HG02642 (cell line): ENCODE data around the gene B4GALT3.

ENCODE experiments used
- ATAC-seq: cut with Tn5 transposase; IDR thresholded peaks from one replicate; pipeline ENCODE4 v1.9.1; 2021; ENCODE audit warnings: mild to moderate bottlenecking; ENCODE audit not compliant: unreplicated experiment, poor library complexity

The B4GALT3 gene

DNA sequence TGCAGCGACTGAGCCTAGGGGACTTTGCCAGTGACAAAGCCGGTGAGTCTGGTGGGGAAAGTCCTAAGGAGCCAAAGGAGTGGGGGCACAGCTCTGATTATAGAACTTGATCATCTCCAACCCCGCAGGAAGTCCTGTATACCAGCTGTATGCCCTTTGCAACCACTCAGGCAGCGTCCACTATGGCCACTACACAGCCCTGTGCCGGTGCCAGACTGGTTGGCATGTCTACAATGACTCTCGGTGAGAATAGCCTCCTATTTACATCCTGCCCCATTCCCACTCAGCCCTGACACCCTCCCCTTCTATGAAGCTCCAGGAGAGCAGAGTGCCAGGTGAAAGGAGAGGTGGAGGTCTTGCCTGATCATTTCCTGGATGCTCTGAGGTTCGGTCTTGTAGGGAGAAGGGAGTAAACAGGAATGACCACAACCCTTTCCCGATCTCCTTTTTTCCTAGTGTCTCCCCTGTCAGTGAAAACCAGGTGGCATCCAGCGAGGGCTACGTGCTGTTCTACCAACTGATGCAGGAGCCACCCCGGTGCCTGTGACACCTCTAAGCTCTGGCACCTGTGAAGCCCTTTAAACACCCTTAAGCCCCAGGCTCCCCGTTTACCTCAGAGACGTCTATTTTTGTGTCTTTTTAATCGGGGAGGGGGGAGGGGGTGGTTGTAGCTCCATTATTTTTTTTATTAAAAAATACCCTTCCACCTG, 12.3 kb downstream of the B4GALT3 start:
- no peak for ATAC-seq

DNA sequence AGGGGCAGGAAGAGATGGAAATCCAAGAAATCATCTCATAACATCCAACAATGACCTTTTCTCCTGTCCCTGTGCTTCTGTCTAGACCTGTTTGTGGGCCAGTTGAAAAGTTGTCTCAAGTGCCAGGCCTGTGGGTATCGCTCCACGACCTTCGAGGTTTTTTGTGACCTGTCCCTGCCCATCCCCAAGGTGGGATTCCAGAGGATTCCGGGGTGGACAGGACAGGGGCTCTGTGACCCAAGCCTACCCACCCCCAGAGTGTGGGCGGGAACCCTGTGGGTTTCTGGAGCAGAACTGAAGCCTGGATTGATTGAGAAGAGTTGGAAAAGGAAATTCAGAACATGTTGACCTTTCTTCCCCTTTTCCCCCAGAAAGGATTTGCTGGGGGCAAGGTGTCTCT, 13.5 kb downstream of the B4GALT3 start:
- ATAC-seq, result no peak

DNA sequence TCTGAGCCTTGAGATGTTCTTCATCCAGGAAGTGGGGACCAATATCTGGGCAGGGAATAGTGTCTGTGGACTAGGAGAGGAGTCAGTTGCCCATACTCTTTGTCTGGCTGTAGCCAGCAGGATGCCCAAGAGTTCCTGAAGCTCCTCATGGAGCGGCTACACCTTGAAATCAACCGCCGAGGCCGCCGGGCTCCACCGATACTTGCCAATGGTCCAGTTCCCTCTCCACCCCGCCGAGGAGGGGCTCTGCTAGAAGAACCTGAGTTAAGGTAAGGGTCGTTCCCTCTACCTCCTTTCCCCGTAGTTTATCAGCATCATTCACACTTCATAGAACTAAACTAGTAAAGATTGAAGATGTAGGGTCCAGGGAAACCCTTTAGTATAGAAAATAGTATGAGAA, 14.5 kb downstream of the B4GALT3 start:
- no peak for ATAC-seq

DNA sequence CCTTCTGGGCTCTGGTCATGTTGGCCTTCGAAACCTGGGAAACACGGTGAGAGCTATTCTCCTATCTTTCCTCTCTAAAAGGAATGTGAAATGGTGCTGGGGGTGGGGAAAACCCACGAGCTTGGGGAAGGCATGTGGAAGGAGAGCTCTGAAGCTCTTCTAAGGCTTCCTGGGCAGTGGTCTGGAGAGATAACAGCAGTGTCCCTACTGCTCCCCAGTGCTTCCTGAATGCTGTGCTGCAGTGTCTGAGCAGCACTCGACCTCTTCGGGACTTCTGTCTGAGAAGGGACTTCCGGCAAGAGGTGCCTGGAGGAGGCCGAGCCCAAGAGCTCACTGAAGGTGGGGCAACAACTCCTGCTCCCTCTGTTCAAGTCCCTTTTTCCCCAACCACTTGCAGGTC, 15.3 kb downstream of the B4GALT3 start:
- no peak for ATAC-seq

DNA sequence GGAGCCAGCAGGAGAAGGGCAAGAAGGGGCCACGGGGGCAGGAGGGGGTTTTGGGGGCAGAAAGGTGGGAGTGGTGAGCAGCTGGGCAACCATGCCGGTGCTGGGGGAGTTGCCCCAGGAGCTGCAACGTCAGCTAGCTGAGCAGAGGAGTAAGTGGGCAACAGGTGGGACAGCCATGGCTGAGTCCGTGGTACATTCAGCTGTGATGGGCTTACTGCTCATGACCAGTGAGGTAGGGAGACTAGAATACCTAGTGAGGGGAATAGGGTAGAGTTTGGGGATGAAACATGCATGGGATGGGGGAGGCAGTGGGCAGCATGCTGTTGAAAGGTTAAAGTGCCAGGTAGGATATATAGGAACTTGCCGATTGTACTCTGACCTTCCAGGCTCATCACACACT, 15.7 kb downstream of the B4GALT3 start:
- no peak for ATAC-seq

DNA sequence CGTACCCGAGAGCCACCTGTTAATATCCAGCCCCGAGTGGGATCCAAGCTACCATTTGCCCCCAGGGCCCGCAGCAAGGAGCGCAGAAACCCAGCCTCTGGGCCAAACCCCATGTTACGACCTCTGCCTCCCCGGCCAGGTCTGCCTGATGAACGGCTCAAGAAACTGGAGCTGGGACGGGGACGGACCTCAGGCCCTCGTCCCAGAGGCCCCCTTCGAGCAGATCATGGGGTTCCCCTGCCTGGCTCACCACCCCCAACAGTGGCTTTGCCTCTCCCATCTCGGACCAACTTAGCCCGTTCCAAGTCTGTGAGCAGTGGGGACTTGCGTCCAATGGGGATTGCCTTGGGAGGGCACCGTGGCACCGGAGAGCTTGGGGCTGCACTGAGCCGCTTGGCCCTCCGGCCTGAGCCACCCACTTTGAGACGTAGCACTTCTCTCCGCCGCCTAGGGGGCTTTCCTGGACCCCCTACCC, 16.6 kb downstream of the B4GALT3 start:
- ATAC-seq, result no peak

DNA sequence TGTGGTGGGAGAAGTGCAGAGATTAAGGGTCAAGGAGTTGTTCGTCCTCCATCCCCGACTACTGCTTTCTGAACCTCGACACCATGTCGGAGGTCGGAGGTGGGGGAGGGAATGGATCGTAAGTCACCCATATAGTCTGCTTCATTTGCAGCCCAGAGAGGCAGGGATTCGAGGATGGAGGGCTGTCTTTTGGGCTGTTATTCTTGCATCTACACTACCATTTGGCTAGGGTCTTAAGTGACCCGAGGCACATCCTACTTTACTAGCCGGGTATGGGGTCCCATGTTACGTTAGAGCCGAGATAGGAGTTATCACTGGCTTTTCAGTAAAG, 17.4 kb downstream of the B4GALT3 start:
- no peak for ATAC-seq

DNA sequence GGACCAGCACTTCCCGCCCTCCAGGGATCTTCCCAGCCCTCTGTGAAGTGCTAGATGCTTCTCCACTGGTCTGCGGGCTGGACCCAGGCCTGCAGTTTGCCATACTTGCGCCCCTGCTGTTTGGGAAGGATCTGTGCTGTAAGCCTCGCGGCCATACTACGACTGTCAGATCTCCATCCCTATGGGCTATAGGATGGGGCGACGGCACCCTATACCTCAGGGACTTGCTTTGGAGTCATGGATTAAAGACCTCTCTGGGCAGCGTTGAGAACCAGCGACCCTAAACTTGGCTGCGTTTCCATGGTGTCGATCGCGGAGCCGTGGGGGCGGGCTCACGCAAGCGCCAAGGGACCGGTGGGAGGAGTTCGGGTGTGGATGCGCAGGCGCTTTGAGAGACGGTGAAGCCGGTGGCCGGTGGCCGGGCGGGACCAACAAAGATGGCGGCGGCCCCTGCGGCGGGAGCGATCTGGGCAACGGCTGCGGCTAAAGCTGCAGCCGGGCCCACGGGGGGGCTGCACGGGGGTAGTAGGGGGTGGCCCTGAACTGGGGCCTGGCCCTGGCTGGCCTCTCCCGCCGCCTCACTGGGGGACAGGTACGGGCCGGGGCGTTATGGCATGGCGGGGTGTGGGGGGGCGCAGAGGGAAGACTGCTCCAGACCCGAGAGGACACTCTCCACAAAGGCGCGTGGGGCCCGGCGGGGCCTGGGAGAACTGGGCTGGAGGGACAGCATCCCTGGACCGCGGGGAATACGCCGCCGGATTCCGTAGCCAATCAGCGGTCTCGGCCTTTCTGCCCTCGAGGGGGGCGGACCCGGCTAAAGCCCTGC, 18.0 kb downstream of the B4GALT3 start, which contains the start of gene USP21:
TSS of gene USP21 (plus strand) at position 414 of the 826 bp plus-strand sequence. CDS start 1,141 bp downstream, outside the sequence.
- ATAC-seq, result peak; percentile 91

DNA sequence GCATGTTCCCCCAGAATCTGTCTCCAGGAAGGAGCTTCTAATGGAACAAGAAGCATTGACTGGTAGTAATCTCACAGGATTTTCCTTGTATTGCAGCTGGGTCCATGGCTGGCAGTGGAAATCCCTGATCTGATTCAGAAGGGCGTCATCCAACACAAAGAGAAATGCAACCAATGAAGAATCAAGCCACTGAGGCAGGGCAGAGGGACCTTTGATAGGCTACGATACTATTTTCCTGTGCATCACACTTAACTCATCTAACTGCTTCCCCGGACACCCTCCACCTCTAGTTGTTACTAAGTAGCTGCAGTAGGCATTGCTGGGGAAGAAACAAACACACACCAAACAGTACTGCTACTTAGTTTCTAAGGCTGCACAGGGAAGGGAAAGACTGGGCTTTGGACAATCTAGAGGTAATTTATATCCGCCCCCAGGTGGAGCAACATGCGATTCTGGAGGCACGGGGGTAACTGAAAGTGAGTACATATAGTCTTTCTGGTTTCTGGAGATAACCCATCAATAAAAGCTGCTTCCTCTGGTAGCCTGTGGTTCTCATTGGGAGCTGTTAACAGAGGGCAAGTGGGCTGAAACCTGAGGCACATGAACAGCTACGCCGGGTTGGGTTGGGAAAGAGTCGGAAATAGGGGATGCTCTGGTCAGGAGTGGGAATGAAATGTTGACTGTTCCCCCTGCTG, 18.8 kb downstream of the B4GALT3 start:
- ATAC-seq, result no peak

DNA sequence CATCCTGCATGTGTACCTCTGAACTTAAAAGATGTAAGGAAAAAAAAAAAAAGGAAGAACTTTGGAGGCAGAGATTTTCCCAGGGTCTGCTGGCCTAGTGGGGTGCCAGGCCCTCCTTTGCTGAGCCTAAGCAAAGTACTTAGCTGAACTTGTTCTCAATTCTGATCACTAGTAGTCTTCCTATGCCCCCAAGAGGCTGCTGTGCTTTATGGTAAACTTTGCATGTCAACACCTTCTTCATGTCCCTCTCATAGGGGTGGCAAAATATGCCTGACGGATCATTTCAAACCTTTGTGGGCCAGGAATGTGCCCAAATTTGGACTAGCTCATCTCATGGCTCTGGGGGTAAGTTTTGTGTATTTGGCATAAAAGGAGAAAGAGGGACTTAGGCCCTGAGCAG, 19.4 kb downstream of the B4GALT3 start:
- no peak for ATAC-seq

DNA sequence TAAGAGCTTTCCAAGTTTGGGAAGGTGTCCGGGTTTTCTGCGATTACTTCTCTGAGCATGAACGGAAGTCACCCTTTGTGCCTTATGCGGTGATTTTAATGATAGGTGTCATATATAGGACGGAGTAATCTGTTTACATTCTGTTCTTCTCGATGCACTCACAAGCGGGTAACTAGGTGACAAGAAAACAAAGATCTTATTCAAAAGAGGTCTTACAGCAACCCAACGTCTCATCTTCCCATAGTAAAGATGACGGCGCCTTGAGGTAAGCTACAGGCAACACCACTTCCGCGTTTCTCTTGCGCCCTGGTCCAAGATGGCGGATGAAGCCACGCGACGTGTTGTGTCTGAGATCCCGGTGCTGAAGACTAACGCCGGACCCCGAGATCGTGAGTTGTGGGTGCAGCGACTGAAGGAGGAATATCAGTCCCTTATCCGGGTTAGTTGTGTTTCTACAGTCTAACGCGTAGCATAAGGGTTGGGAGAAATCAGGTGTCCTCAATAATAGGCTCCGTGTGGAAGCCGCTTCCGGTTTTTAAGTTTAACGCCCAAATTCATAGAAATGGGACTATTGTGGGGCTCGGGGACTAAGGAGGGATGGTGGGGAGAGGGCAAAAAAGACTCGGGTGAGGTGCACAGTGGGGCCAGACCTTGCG, 23.5 kb downstream of the B4GALT3 start, which contains the start of gene UFC1:
TSS of gene UFC1 (plus strand) at position 297 of the 656 bp plus-strand sequence. CDS start at position 317, 20 bp downstream.
- ATAC-seq, result peak; percentile 94

DNA sequence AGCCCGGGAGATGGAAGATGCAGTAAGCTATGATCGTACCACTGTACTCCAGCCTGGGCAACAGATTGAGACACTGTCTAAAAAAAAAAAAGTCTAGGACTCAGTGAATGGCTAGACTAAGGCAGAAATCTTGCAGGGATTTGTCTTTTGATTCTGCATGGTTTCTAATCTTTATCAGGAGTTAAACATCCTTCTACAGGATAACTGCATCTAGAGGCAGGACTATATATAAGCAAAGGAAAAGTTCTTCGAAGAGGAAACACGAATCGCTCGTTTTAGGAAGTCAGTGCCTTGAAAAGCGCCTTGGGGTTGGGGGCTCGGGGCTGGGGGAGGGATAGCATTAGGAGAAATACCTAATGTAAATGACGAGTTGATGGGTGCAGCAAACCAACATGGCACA, 24.1 kb downstream of the B4GALT3 start:
- ATAC-seq, result no peak

DNA sequence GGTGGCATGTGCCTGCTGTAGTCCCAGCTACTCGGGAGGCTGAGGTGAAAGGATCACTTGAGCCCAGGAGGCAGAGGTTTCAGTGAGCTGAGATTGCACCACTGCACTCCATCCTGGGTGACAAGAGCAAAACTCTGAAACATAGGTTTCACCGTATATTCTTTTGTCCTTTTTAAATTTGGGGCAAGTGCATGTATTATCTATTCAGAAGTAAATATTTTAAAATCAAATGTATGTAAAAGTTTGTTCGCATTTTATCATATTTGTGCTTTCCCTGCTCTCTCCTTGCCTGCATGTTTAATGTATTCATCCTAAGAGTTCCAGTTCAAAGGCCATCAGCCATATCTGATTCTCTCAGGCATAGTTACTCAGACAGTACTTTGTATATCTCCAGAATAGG, 31.5 kb downstream of the B4GALT3 start:
- no peak for ATAC-seq

DNA sequence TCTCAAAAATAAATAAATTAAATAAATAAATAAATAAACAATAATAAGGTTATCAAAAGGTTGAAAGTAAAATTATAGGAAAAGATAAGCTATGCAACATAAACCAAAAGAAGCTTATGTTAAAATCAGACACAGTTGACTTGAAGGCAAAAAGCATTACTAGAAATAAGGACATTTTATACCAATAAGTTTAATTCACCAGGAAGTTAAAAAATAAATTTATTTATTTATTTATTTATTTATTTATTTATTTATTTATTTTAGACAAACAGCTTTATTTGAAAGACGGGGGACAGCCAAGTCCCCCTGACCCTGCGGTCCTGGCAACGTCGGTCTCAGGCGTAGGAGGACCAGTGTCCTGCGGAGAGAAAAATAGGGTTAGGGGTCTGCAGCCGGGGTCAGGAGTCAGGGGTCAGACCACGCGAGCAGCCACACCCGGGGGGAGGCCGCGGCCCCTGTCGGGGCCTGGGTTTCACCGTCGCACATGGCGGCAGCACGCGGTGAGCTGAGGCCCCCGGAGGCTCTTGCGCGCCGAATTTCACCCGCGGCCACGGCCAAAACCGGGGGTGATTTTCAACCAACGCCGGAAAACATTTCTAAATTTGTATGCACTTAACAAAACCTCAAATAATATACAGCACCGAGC, 36.4 kb downstream of the B4GALT3 start:
- ATAC-seq, result no peak

DNA sequence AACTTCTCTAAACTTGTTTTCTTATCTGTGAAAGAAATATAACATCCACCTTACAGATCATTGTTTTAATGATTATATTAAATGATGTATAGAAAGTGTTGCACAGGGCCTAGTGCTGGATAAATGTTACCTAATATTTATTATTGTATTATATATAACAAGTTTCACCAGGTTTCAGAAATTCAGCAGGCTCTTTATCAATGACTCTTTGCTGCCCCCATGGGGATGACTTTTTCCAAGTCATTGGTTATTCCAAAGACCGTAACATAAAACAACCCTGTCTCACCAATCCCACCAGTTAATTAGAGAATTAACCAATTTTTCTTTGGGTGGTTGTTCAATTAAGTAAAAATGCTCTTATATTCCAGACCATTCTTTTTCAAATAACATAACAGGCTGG, 37.5 kb downstream of the B4GALT3 start:
- no peak for ATAC-seq

DNA sequence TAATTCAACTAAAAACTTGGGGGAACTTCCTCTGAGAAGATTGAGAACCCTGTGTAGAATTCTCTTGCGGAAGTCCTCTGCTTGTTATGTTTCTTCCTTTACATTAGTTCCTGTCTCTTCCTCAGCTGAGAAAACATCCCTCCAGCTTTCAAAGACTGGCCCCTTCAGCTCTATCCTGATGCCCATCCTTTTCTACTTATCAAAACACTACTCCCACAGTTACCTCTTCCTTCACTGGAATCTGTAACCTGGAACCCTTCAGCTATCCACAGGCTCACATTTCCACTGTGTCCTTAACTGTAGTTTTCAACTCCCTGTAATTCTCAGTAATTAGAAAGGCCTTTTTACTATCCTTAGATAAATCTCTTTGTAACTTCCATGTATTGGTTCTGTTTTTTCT, 38.9 kb downstream of the B4GALT3 start:
- no peak for ATAC-seq

DNA sequence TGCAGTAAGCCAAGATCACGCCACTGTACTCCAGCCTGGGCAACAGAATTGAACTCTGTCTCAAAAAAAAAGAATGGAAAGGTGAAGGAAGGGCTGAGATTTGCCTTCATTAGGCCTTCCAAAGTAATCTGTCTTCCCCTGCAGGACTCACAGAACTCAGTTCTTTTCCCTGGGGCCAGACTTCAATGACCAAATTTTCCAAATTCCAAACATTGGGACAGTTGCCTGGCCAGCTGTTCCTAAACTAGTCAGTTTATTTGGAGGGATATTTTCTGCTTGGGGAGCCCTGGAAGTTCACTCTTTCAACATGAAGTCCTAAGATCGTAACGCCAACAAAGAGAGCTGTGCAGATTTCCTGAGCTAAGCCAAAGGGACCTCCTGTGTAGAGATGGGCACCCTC, 39.4 kb downstream of the B4GALT3 start:
- no peak for ATAC-seq

DNA sequence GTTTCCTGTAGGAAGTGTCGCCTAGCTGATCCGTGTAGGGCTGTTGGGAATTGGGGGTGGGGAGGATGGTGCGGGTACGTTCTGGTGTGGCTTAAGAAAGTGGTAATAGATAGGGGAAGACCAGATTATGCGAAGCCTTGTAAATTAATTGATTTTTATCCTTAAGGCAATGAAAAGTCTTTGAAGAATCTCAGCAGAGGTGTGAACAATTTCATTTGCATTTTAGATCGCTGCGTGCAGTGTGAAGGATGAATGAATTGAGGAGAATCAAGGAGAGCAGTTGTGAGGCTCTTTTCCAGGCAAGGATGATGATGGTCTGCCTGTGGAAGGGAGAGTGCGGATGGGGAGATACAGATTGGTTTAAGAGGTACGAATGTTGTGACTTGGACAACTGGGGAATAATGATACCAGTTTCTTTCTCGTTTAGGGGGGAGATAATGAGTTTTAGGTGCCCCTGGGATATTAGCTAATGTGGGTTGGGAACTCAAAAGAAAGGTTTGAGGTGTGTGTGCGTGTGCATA, 44.0 kb downstream of the B4GALT3 start:
- no peak for ATAC-seq

DNA sequence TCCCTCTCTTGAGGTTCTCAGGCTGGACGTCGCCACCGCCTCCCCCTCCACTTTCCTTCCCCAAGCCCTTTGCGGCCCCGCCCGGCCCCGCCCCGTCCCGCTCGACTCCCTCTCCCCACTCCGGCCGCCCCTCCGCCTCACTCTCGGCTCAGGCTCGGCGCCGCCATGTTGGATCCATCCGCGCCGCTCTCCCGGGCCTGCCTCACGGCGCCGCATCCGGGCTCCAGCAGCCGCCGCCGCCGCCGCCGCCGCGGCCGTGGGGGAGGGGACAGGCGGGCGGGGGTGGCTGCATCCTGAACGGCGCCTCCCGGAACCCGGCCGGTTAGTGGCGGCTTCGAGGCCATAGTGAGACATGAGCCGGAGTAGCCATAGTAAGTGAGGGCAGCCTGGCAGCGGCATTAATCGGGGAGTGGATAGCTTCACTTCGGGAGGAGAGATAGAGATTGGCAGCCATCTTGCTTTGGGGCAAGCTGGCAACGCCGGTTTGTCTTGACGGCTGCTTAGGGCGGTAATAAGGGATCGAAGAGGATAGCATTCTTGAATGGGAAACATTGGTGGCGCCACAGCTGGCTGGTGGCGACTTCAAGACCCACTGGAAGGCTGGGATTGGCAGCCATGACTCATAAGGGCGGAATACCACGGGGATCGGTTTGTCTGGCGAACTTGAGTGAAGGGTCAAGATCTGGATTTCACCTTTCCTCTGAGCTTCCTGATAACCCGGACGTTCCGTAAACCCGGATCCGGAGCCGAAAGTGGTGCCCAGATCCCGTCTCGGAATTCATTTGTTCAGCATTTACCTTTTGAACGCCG, 44.7 kb downstream of the B4GALT3 start, which contains the start of gene DEDD:
TSS of gene DEDD (minus strand) at position 258 of the 810 bp plus-strand sequence. CDS start 8,205 bp downstream, outside the sequence.
- peak; percentile 93 for ATAC-seq
